ENCODE measurements around the gene TFDP1.

The TFDP1 gene

GRCh38 chr13:113658836-113659235, 74.3 kb downstream of the TFDP1 start:
- H2AFZ ChIP-seq (ENCODE audit: low read depth, low read length) = no peak overlapping the region
- TF ChIP-seq EZH2 (IDR thresholded peaks at IDR 0.05; ENCODE audit: borderline replicate concordance, low read depth, low read length, severe bottlenecking) (no peak), CTCF (IDR thresholded peaks at IDR 0.05; ENCODE audit: borderline replicate concordance, extremely low read depth, low read length, poor library complexity, severe bottlenecking) (no peak)
- no peaks in the 10 kb centered on the region for H3K9me3 ChIP-seq (ENCODE audit: insufficient read depth, low read length, severe bottlenecking)
- no peaks in the 10 kb centered on the region for H3K27me3 ChIP-seq (ENCODE audit: insufficient read depth, low read length, poor library complexity)
- H3K9ac ChIP-seq (ENCODE audit: low read depth, low read length) = no peak overlapping the region
- no peaks in the 10 kb centered on the region for H3K79me2 ChIP-seq (ENCODE audit: insufficient read depth, low read length)
- no peak overlapping the region for H3K4me2 ChIP-seq (ENCODE audit: insufficient read depth, low read length)
- DNase-seq (no peak), ATAC-seq (ENCODE audit: insufficient read depth, low read depth) (no peak)
- peaks cover 11% of the 10 kb centered on the region; the same call in 1 of the 2 replicates for H4K20me1 ChIP-seq (ENCODE audit: insufficient read depth, low read length)
- no peaks in the 10 kb centered on the region for H3K4me1 ChIP-seq (ENCODE audit: insufficient read depth, low read length)
- no peak overlapping the region for H3K27ac ChIP-seq (ENCODE audit: low read length)
- no peak overlapping the region for H3K4me3 ChIP-seq (ENCODE audit: low read depth in 1 of 2, low read length in 2 of 2)
- H3K36me3 ChIP-seq (ENCODE audit: insufficient read depth, low read length) = no peaks in the 10 kb centered on the region

- H3K27me3 ChIP-seq (ENCODE audit: insufficient read depth, low read length, poor library complexity) = no peaks in the 10 kb centered on the region
- no peak overlapping the region for H2AFZ ChIP-seq (ENCODE audit: low read depth, low read length)
- no peaks in the 10 kb centered on the region for H3K9me3 ChIP-seq (ENCODE audit: insufficient read depth, low read length, severe bottlenecking)
- no peak overlapping the region for H3K27ac ChIP-seq (ENCODE audit: low read length)
- no peaks in the 10 kb centered on the region for H3K36me3 ChIP-seq (ENCODE audit: insufficient read depth, low read length)
- no peak overlapping the region for H3K9ac ChIP-seq (ENCODE audit: low read depth, low read length)
- H3K4me1 ChIP-seq (ENCODE audit: insufficient read depth, low read length) = no peaks in the 10 kb centered on the region
- DNase-seq = no peak
- H3K4me3 ChIP-seq (ENCODE audit: low read depth in 1 of 2, low read length in 2 of 2) = no peak overlapping the region
- H3K4me2 ChIP-seq (ENCODE audit: insufficient read depth, low read length) = no peak overlapping the region
- no peak for ATAC-seq (ENCODE audit: insufficient read depth, low read depth)
- TF ChIP-seq EZH2 (IDR thresholded peaks at IDR 0.05; ENCODE audit: borderline replicate concordance, low read depth, low read length, severe bottlenecking) = no peak
- TF ChIP-seq CTCF (IDR thresholded peaks at IDR 0.05; ENCODE audit: borderline replicate concordance, extremely low read depth, low read length, poor library complexity, severe bottlenecking) = no peak
- no peaks in the 10 kb centered on the region for H3K79me2 ChIP-seq (ENCODE audit: insufficient read depth, low read length)
- H4K20me1 ChIP-seq (ENCODE audit: insufficient read depth, low read length) = 0 out of 2 replicates have a peak, but pooled peaks cover 8% of the 10 kb centered on the region
These were observed 74.8 kb downstream of the TFDP1 start for GRCh38 chr13:113659337-113659736.

DNA sequence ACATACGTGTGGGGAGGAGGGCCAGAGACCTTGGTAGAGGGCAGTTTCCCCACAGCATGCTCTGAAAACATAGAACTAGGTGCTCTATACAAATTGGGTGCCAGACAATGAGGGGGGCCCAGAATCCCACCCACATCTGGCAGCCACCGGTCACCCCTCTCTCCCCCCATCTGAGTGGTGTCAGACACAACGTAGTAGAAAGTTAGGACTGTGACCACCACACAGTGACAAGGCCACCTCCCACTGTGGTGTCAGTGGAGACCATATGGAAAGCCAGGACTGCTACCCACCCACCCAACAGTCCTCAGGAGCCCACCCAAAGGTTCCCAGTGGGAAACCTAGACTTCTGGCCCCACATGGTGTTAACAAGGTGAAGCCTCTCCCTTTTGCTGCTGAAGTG, 75.5 kb downstream of the TFDP1 start:
- no peak for ATAC-seq (ENCODE audit: insufficient read depth, low read depth)
- Histone ChIP-seq H3K9me3 (ENCODE audit: insufficient read depth, low read length, severe bottlenecking) (no peaks in the 10 kb centered on the region), H3K4me2 (ENCODE audit: insufficient read depth, low read length) (no peak overlapping the region), H3K36me3 (ENCODE audit: insufficient read depth, low read length) (no peaks in the 10 kb centered on the region), H4K20me1 (ENCODE audit: insufficient read depth, low read length) (peaks cover 10% of the 10 kb centered on the region; the same call in 1 of the 2 replicates), H3K27me3 (ENCODE audit: insufficient read depth, low read length, poor library complexity) (no peaks in the 10 kb centered on the region), H2AFZ (ENCODE audit: low read depth, low read length) (no peak overlapping the region), H3K4me1 (ENCODE audit: insufficient read depth, low read length) (no peaks in the 10 kb centered on the region), H3K9ac (ENCODE audit: low read depth, low read length) (no peak overlapping the region), H3K27ac (ENCODE audit: low read length) (no peak overlapping the region), H3K4me3 (ENCODE audit: low read depth in 1 of 2, low read length in 2 of 2) (no peak overlapping the region), H3K79me2 (ENCODE audit: insufficient read depth, low read length) (no peaks in the 10 kb centered on the region)
- DNase-seq = no peak
- TF ChIP-seq CTCF (IDR thresholded peaks at IDR 0.05; ENCODE audit: borderline replicate concordance, extremely low read depth, low read length, poor library complexity, severe bottlenecking) (no peak), EZH2 (IDR thresholded peaks at IDR 0.05; ENCODE audit: borderline replicate concordance, low read depth, low read length, severe bottlenecking) (no peak)

GRCh38 chr13:113661509-113661908, 77.0 kb downstream of the TFDP1 start:
- DNase-seq = no peak
- TF ChIP-seq EZH2 (IDR thresholded peaks at IDR 0.05; ENCODE audit: borderline replicate concordance, low read depth, low read length, severe bottlenecking) = no peak
- TF ChIP-seq CTCF (IDR thresholded peaks at IDR 0.05; ENCODE audit: borderline replicate concordance, extremely low read depth, low read length, poor library complexity, severe bottlenecking) = no peak
- Histone ChIP-seq H3K79me2 (ENCODE audit: insufficient read depth, low read length) (no peaks in the 10 kb centered on the region), H3K9me3 (ENCODE audit: insufficient read depth, low read length, severe bottlenecking) (no peaks in the 10 kb centered on the region), H3K27me3 (ENCODE audit: insufficient read depth, low read length, poor library complexity) (no peaks in the 10 kb centered on the region), H3K4me3 (ENCODE audit: low read depth in 1 of 2, low read length in 2 of 2) (no peak overlapping the region), H4K20me1 (ENCODE audit: insufficient read depth, low read length) (peaks cover 17% of the 10 kb centered on the region), H3K9ac (ENCODE audit: low read depth, low read length) (no peak overlapping the region), H3K4me1 (ENCODE audit: insufficient read depth, low read length) (no peaks in the 10 kb centered on the region), H2AFZ (ENCODE audit: low read depth, low read length) (no peak overlapping the region), H3K36me3 (ENCODE audit: insufficient read depth, low read length) (no peaks in the 10 kb centered on the region), H3K27ac (ENCODE audit: low read length) (no peak overlapping the region), H3K4me2 (ENCODE audit: insufficient read depth, low read length) (no peak overlapping the region)
- ATAC-seq (ENCODE audit: insufficient read depth, low read depth) = no peak
